ENCODE measurements around the gene S100A7. TPM values are rescaled to one million over a fixed set of nuclear protein-coding genes. Genes with fewer than 3 reads are reported as not detected.

S100A7 gene
- not detected for total RNA-seq
- not detected for total RNA-seq (2013)
- total RNA-seq, result 0 reads per million in 29 experiments

- Histone ChIP-seq H3K9me3 (no peaks in the 10 kb centered on the region), H3K27me3 (replicated peaks in 1 of 2; ENCODE audit: control insufficient read depth in 2 of 2, extremely low read depth in 1 of 2, insufficient read depth in 2 of 2, low read length in 1 of 2) (peaks cover 0 to 34% of the 10 kb centered on the region in 2 experiments), H3K4me3 (ENCODE audit: control insufficient read depth in 1 of 2, extremely low read depth in 1 of 2, low read length in 1 of 2) (no peak within 1 kb of the TSS), H3K4me1 (ENCODE audit: control insufficient read depth in 1 of 2, extremely low read depth in 1 of 2, insufficient read depth in 2 of 2, low read length in 2 of 2) (peaks cover 0 to under 1% of the 10 kb centered on the region in 2 experiments), H3K36me3 (ENCODE audit: control insufficient read depth in 2 of 2, extremely low read depth in 1 of 2, insufficient read depth in 1 of 2, low read length in 1 of 2) (no peaks in the 10 kb centered on the region), H3K27ac (ENCODE audit: low read length) (no peak within 1 kb of the TSS)
- Mint-ChIP-seq H3K27ac (no peak within 1 kb of the TSS), H3K9me3 (no peaks in the 10 kb centered on the region), H3K27me3 (peaks cover 20 to 41% of the 10 kb centered on the region in 2 donors), H3K4me1 (peaks cover 0 to under 1% (median under 1%) of the 10 kb centered on the region in 3 donors), H3K36me3 (no peaks in the 10 kb centered on the region), H3K4me3 (no peak within 1 kb of the TSS)
- no peak for DNase-seq
- ChIA-PET POLR2A (no interaction called here), CTCF (no interaction called here)
- ATAC-seq (replicated peaks in 1 of 4), result no peak
- 77% methylated on average over 3 of the region's 4 CpGs for WGBS (ENCODE audit: insufficient coverage)
Observed at GRCh38 chr1:153460551-153460950, at the start of gene S100A7. Gene S100A7, minus strand, starts transcription at chr1:153460651. Its CDS starts 1,638 bp downstream, at chr1:153459013.

- no peak overlapping the region for H3K27ac ChIP-seq (ENCODE audit: low read length)
- Mint-ChIP-seq H3K27ac (no peak overlapping the region), H3K4me1 (peaks cover 4 to 8% (median 6%) of the 10 kb centered on the region in 3 donors), H3K27me3 (no peaks in the 10 kb centered on the region), H3K9me3 (no peaks in the 10 kb centered on the region), H3K4me3 (no peak overlapping the region), H3K36me3 (no peaks in the 10 kb centered on the region)
- ATAC-seq (replicated peaks in 1 of 4) (peak; percentile 52 to 69 (median 60)), DNase-seq (peak in 30 of 35 experiments; percentile 20 to 72 (median 54))
- peaks cover 0 to 5% of the 10 kb centered on the region in 2 experiments for H3K4me1 ChIP-seq (ENCODE audit: control insufficient read depth in 1 of 2, extremely low read depth in 1 of 2, insufficient read depth in 2 of 2, low read length in 2 of 2)
- ChIA-PET CTCF (interaction anchor here (0.5 to 4.6 kb wide), 10 partner anchors 8 to 244 kb away, joined by 3 to 36 read pairs (median 6); partner anchors contain the start of gene S100A4 (in 1 of the 2)), POLR2A (no interaction called here)
- H3K27me3 ChIP-seq (replicated peaks in 1 of 2; ENCODE audit: control insufficient read depth in 2 of 2, extremely low read depth in 1 of 2, insufficient read depth in 2 of 2, low read length in 1 of 2), result no peaks in the 10 kb centered on the region
- H3K36me3 ChIP-seq (ENCODE audit: control insufficient read depth in 2 of 2, extremely low read depth in 1 of 2, insufficient read depth in 1 of 2, low read length in 1 of 2), result no peaks in the 10 kb centered on the region
- no peaks in the 10 kb centered on the region for H3K9me3 ChIP-seq
- WGBS (ENCODE audit: insufficient coverage), result no CpG with 5 or more reads among the region's 4 CpGs
- H3K4me3 ChIP-seq (ENCODE audit: control insufficient read depth in 1 of 2, extremely low read depth in 1 of 2, low read length in 1 of 2), result no peak overlapping the region
Observed at GRCh38 chr1:153509729-153510354, 49.4 kb upstream of the S100A7 start.

- no peak overlapping the region for H3K27ac Mint-ChIP-seq
- POLR2A ChIA-PET, result no interaction called here
- H3K27me3 Mint-ChIP-seq, result no peaks in the 10 kb centered on the region
- Histone ChIP-seq H3K36me3 (ENCODE audit: control insufficient read depth in 2 of 2, extremely low read depth in 1 of 2, insufficient read depth in 1 of 2, low read length in 1 of 2) (no peaks in the 10 kb centered on the region), H3K4me3 (ENCODE audit: control insufficient read depth in 1 of 2, extremely low read depth in 1 of 2, low read length in 1 of 2) (no peak overlapping the region), H3K27ac (ENCODE audit: low read length) (no peak overlapping the region), H3K4me1 (ENCODE audit: control insufficient read depth in 1 of 2, extremely low read depth in 1 of 2, insufficient read depth in 2 of 2, low read length in 2 of 2) (peaks cover 0 to 5% of the 10 kb centered on the region in 2 experiments), H3K27me3 (replicated peaks in 1 of 2; ENCODE audit: control insufficient read depth in 2 of 2, extremely low read depth in 1 of 2, insufficient read depth in 2 of 2, low read length in 1 of 2) (no peaks in the 10 kb centered on the region), H3K9me3 (no peaks in the 10 kb centered on the region)
- CTCF ChIA-PET, result interaction anchor here in 1 of 2 donors (3.4 to 4.6 kb wide), 2 partner anchors 23 to 60 kb away, joined by 22 to 36 read pairs; no protein-coding TSS in a partner anchor
- ATAC-seq (replicated peaks in 1 of 4), result no peak
- H3K4me1 Mint-ChIP-seq, result peaks cover 4 to 8% (median 6%) of the 10 kb centered on the region in 3 donors
- H3K36me3 Mint-ChIP-seq, result no peaks in the 10 kb centered on the region
- H3K4me3 Mint-ChIP-seq, result no peak overlapping the region
- H3K9me3 Mint-ChIP-seq, result no peaks in the 10 kb centered on the region
- DNase-seq, result no peak
- WGBS (ENCODE audit: insufficient coverage), result 74% methylated on average over 3 of the region's 3 CpGs
Observed at GRCh38 chr1:153509036-153509435, 48.6 kb upstream of the S100A7 start.

- DNase-seq (no peak), ATAC-seq (replicated peaks in 1 of 4) (no peak)
- no peaks in the 10 kb centered on the region for H3K9me3 Mint-ChIP-seq
- Histone ChIP-seq H3K36me3 (ENCODE audit: control insufficient read depth in 2 of 2, extremely low read depth in 1 of 2, insufficient read depth in 1 of 2, low read length in 1 of 2) (no peaks in the 10 kb centered on the region), H3K27me3 (replicated peaks in 1 of 2; ENCODE audit: control insufficient read depth in 2 of 2, extremely low read depth in 1 of 2, insufficient read depth in 2 of 2, low read length in 1 of 2) (peaks cover 0 to 3% of the 10 kb centered on the region in 2 experiments), H3K4me1 (ENCODE audit: control insufficient read depth in 1 of 2, extremely low read depth in 1 of 2, insufficient read depth in 2 of 2, low read length in 2 of 2) (peaks cover 0 to 5% of the 10 kb centered on the region in 2 experiments), H3K4me3 (ENCODE audit: control insufficient read depth in 1 of 2, extremely low read depth in 1 of 2, low read length in 1 of 2) (no peak overlapping the region), H3K9me3 (no peaks in the 10 kb centered on the region), H3K27ac (ENCODE audit: low read length) (no peak overlapping the region)
- H3K4me1 Mint-ChIP-seq, result peaks cover 4 to 8% (median 6%) of the 10 kb centered on the region in 3 donors
- no peaks in the 10 kb centered on the region for H3K36me3 Mint-ChIP-seq
- H3K4me3 Mint-ChIP-seq, result no peak overlapping the region
- H3K27ac Mint-ChIP-seq, result no peak overlapping the region
- ChIA-PET CTCF (interaction anchor here (0.7 to 4.6 kb wide), 4 partner anchors 24 to 61 kb away, joined by 3 to 36 read pairs (median 13); no protein-coding TSS in a partner anchor), POLR2A (no interaction called here)
- H3K27me3 Mint-ChIP-seq, result no peaks in the 10 kb centered on the region
- WGBS (ENCODE audit: insufficient coverage), result 93% methylated on average over 1 of the region's 11 CpGs
Observed at GRCh38 chr1:153507926-153508583, 47.6 kb upstream of the S100A7 start.

GRCh38 chr1:153506831-153507413 lies 46.5 kb upstream of the S100A7 start:
- H3K27ac ChIP-seq (ENCODE audit: low read length), result no peak overlapping the region
- H3K36me3 ChIP-seq (ENCODE audit: control insufficient read depth in 2 of 2, extremely low read depth in 1 of 2, insufficient read depth in 1 of 2, low read length in 1 of 2), result no peaks in the 10 kb centered on the region
- no peaks in the 10 kb centered on the region for H3K9me3 ChIP-seq
- H3K4me1 ChIP-seq (ENCODE audit: control insufficient read depth in 1 of 2, extremely low read depth in 1 of 2, insufficient read depth in 2 of 2, low read length in 2 of 2), result peaks cover 0 to 5% of the 10 kb centered on the region in 2 experiments
- CTCF ChIA-PET, result no interaction called here
- no peaks in the 10 kb centered on the region for H3K9me3 Mint-ChIP-seq
- POLR2A ChIA-PET, result no interaction called here
- peaks cover 0 to 2% of the 10 kb centered on the region in 2 donors for H3K27me3 Mint-ChIP-seq
- ATAC-seq (replicated peaks in 1 of 4) (no peak), DNase-seq (no peak)
- H3K36me3 Mint-ChIP-seq, result no peaks in the 10 kb centered on the region
- H3K4me3 Mint-ChIP-seq, result no peak overlapping the region
- 76% methylated on average over 7 of the region's 7 CpGs for WGBS (ENCODE audit: insufficient coverage)
- H3K27me3 ChIP-seq (replicated peaks in 1 of 2; ENCODE audit: control insufficient read depth in 2 of 2, extremely low read depth in 1 of 2, insufficient read depth in 2 of 2, low read length in 1 of 2), result peaks cover 0 to 9% of the 10 kb centered on the region in 2 experiments
- H3K27ac Mint-ChIP-seq, result peak overlapping the region in 1 of 2 donors; percentile 49
- no peak overlapping the region for H3K4me3 ChIP-seq (ENCODE audit: control insufficient read depth in 1 of 2, extremely low read depth in 1 of 2, low read length in 1 of 2)
- H3K4me1 Mint-ChIP-seq, result peaks cover 4 to 8% (median 6%) of the 10 kb centered on the region in 3 donors

DNA sequence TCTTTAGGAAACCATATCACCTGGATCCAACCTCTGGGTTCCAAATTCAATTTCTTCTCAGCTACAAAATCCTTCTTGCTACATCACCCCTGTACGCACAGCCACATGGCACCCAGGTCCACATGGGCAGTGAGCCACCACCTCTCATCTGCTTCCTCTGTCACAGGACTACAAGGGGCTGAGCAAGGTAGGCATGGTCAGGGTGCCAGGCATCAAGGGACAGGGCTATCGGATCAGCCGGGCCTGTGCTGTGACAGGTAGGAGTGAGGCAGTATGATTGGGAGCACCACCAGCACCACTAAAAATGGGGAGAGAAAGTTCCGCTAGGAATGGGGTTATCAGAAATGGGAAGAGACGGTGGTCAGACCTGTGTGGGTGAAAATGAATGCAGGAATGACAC lies 45.9 kb upstream of the S100A7 start:
- ChIA-PET CTCF (no interaction called here), POLR2A (no interaction called here)
- Histone ChIP-seq H3K27ac (ENCODE audit: low read length) (no peak overlapping the region), H3K27me3 (replicated peaks in 1 of 2; ENCODE audit: control insufficient read depth in 2 of 2, extremely low read depth in 1 of 2, insufficient read depth in 2 of 2, low read length in 1 of 2) (peaks cover 0 to 9% of the 10 kb centered on the region in 2 experiments), H3K36me3 (ENCODE audit: control insufficient read depth in 2 of 2, extremely low read depth in 1 of 2, insufficient read depth in 1 of 2, low read length in 1 of 2) (no peaks in the 10 kb centered on the region), H3K4me1 (ENCODE audit: control insufficient read depth in 1 of 2, extremely low read depth in 1 of 2, insufficient read depth in 2 of 2, low read length in 2 of 2) (peaks cover 0 to 5% of the 10 kb centered on the region in 2 experiments), H3K4me3 (ENCODE audit: control insufficient read depth in 1 of 2, extremely low read depth in 1 of 2, low read length in 1 of 2) (no peak overlapping the region), H3K9me3 (no peaks in the 10 kb centered on the region)
- 96% methylated on average over 3 of the region's 5 CpGs for WGBS (ENCODE audit: insufficient coverage)
- Mint-ChIP-seq H3K27me3 (peaks cover 0 to 3% of the 10 kb centered on the region in 2 donors), H3K9me3 (no peaks in the 10 kb centered on the region), H3K36me3 (no peaks in the 10 kb centered on the region), H3K4me3 (no peak overlapping the region), H3K4me1 (peaks cover 4 to 7% (median 6%) of the 10 kb centered on the region in 3 donors), H3K27ac (no peak overlapping the region)
- no peak for ATAC-seq (replicated peaks in 1 of 4)
- no peak for DNase-seq

Measured in T-cell (primary cell).